IMR-90 (cell line): ENCODE measurements around the gene CDC42EP4. TPM values are rescaled to one million over a fixed set of nuclear protein-coding genes. Genes with fewer than 3 reads are reported as not detected.

Source experiments
- ATAC-seq: fragments of 200-7000 bp; cut with Tn5 transposase; 2 replicates; pipeline ENCODE4 v1.9.1; 2020; ENCODE audit warnings: low read depth, mild to moderate bottlenecking, moderate library complexity
- BruUV-seq: library from RNA; stranded (reverse); fragments of 400-500 nt; replicated peaks from 2 replicates; lab custom pipeline; 2021; lab: Mats Ljungman, UMichigan
- CTCF ChIA-PET: fragments of 300-600 bp; formaldehyde crosslinking; extraction: SDS; loops from one replicate; lab custom pipeline; 2021; ENCODE audit warnings: antibody characterized with exemption; lab: Yijun Ruan, JAX
- POLR2A ChIA-PET: fragments of 300-600 bp; sonication (Branson Sonifier 250); formaldehyde crosslinking; loops from one replicate; lab custom pipeline; 2022; ENCODE audit warnings: antibody characterized with exemption; ENCODE audit not compliant: unreplicated experiment; lab: Charles Lee
- DNase-seq: peaks from one replicate; pipeline ENCODE4 v3.0.0; 2013
- H2AFZ ChIP-seq: replicated peaks from 2 replicates; pipeline ENCODE3; 2013; ENCODE audit warnings: low read length, mild to moderate bottlenecking; ENCODE audit not compliant: poor library complexity
- H2AK5ac ChIP-seq: 2 replicates; pipeline ENCODE4 v1.6.1; 2013; ENCODE audit warnings: low read depth, low read length, inconsistent platforms
- H2AK9ac ChIP-seq: replicated peaks from 2 replicates; pipeline ENCODE3; 2013; ENCODE audit warnings: mild to moderate bottlenecking, low read depth, low read length, moderate library complexity; ENCODE audit not compliant: poor library complexity
- H2BK120ac ChIP-seq: 2 replicates; pipeline ENCODE4 v1.6.1; 2013; ENCODE audit warnings: low read depth, low read length, inconsistent platforms
- H2BK15ac ChIP-seq: 3 replicates; pipeline ENCODE4 v1.6.1; 2013; ENCODE audit warnings: low read depth, low read length, inconsistent platforms
- H2BK20ac ChIP-seq: 2 replicates; pipeline ENCODE4 v1.6.1; 2013; ENCODE audit warnings: low read depth, mild to moderate bottlenecking, inconsistent platforms, low read length, moderate library complexity
- H2BK5ac ChIP-seq: 2 replicates; pipeline ENCODE4 v1.6.1; 2013; ENCODE audit warnings: mild to moderate bottlenecking, low read depth, low read length, inconsistent platforms; ENCODE audit not compliant: poor library complexity, severe bottlenecking
- H3K14ac ChIP-seq: replicated peaks from 2 replicates; pipeline ENCODE4 v1.6.1; 2013; ENCODE audit warnings: low read depth, low read length, inconsistent platforms
- H3K18ac ChIP-seq: 2 replicates; pipeline ENCODE4 v1.6.1; 2013; ENCODE audit warnings: low read depth, low read length, control low read depth
- H3K23ac ChIP-seq: 2 replicates; pipeline ENCODE4 v1.6.1; 2013; ENCODE audit warnings: low read depth, low read length, inconsistent platforms
- H3K27ac ChIP-seq: 2 replicates; pipeline ENCODE4 v1.5.1; 2013; ENCODE audit warnings: mild to moderate bottlenecking, control low read depth, low read length; ENCODE audit not compliant: insufficient read depth
- H3K27me3 ChIP-seq: 2 replicates; pipeline ENCODE4 v1.6.1; 2013; ENCODE audit warnings: low read length; ENCODE audit not compliant: control insufficient read depth, insufficient read depth
- H3K36me3 ChIP-seq: 2 replicates; pipeline ENCODE4 v1.6.1; 2013; ENCODE audit warnings: low read length, mixed read lengths; ENCODE audit not compliant: control insufficient read depth, insufficient read depth
- H3K4ac ChIP-seq: 2 replicates; pipeline ENCODE4 v1.6.1; 2013; ENCODE audit warnings: low read depth, low read length, inconsistent platforms
- H3K4me1 ChIP-seq: 2 replicates; pipeline ENCODE4 v1.6.1; 2013; ENCODE audit warnings: low read length, mixed read lengths; ENCODE audit not compliant: control insufficient read depth, insufficient read depth
- H3K4me2 ChIP-seq: 2 replicates; pipeline ENCODE4 v1.6.1; 2013; ENCODE audit warnings: low read depth, mild to moderate bottlenecking, control low read depth, low read length, moderate library complexity
- H3K4me3 ChIP-seq: 2 replicates; pipeline ENCODE4 v1.5.1; 2013; ENCODE audit warnings: low read depth, mild to moderate bottlenecking, control low read depth, low read length, moderate library complexity; ENCODE audit not compliant: insufficient read depth
- H3K56ac ChIP-seq: 2 replicates; pipeline ENCODE4 v1.6.1; 2013; ENCODE audit warnings: low read length, inconsistent platforms; ENCODE audit not compliant: insufficient read depth; ENCODE audit errors: extremely low read depth
- H3K79me1 ChIP-seq, 2 experiments: 2 replicates each; pipeline ENCODE4 v1.6.1; 2013; ENCODE audit warnings: low read length in 2 of 2, inconsistent platforms in 1 of 2, low read depth in 1 of 2
- H3K9ac ChIP-seq: 2 replicates; pipeline ENCODE4 v1.6.1; 2013; ENCODE audit warnings: low read depth, low read length, control low read depth
- H3K9me1 ChIP-seq: 2 replicates; pipeline ENCODE4 v1.6.1; 2013; ENCODE audit warnings: low read length, inconsistent platforms; ENCODE audit not compliant: insufficient read depth
- H3K9me3 ChIP-seq: 2 replicates; pipeline ENCODE4 v1.6.1; 2013; ENCODE audit warnings: low read length; ENCODE audit not compliant: control insufficient read depth, insufficient read depth
- H4K20me1 ChIP-seq: 2 replicates; pipeline ENCODE4 v1.6.1; 2013; ENCODE audit warnings: low read length, inconsistent platforms; ENCODE audit not compliant: insufficient read depth
- H4K5ac ChIP-seq: 2 replicates; pipeline ENCODE4 v1.6.1; 2013; ENCODE audit warnings: mild to moderate bottlenecking, low read depth, low read length, control low read depth
- H4K8ac ChIP-seq, 2 experiments: 2 replicates each; pipeline ENCODE4 v1.6.1; 2013; ENCODE audit warnings: low read depth in 2 of 2, low read length in 2 of 2, control low read depth in 1 of 2, inconsistent platforms in 1 of 2
- H4K91ac ChIP-seq: 2 replicates; pipeline ENCODE4 v1.6.1; 2013; ENCODE audit warnings: low read depth, low read length, inconsistent platforms; ENCODE audit not compliant: insufficient read depth
- BHLHE40 ChIP-seq: fragments of 150-350 bp; IDR thresholded peaks from 2 replicates; pipeline ENCODE4 v1.6.1; 2016; ENCODE audit warnings: mild to moderate bottlenecking, low read depth, low read length
- CEBPB ChIP-seq: IDR thresholded peaks from 2 replicates; pipeline ENCODE4 v1.6.1; 2012; ENCODE audit warnings: low read depth, low read length, improper control_type of control experiment
- CHD1 ChIP-seq: IDR thresholded peaks from 2 replicates; pipeline ENCODE4 v1.6.1; 2012; ENCODE audit warnings: low read depth, low read length, improper control_type of control experiment
- FOS ChIP-seq: fragments of 150-350 bp; IDR thresholded peaks from 2 replicates; pipeline ENCODE4 v1.6.1; 2016; ENCODE audit warnings: low read depth, low read length
- MAFK ChIP-seq: IDR thresholded peaks from 2 replicates; pipeline ENCODE4 v1.6.1; 2012; ENCODE audit warnings: low read depth, low read length, improper control_type of control experiment
- MAZ ChIP-seq: IDR thresholded peaks from 2 replicates; pipeline ENCODE4 v1.6.1; 2012; ENCODE audit warnings: low read depth, mild to moderate bottlenecking, low read length, improper control_type of control experiment, moderate library complexity, borderline replicate concordance
- MXI1 ChIP-seq: IDR thresholded peaks from 2 replicates; pipeline ENCODE4 v1.6.1; 2012; ENCODE audit warnings: low read depth, mild to moderate bottlenecking, low read length, moderate library complexity, borderline replicate concordance
- NFE2L2 ChIP-seq: fragments of 150-350 bp; IDR thresholded peaks from 2 replicates; pipeline ENCODE4 v1.6.1; 2016; ENCODE audit warnings: low read depth, mild to moderate bottlenecking, low read length
- POLR2A ChIP-seq: IDR thresholded peaks from 2 replicates; pipeline ENCODE4 v1.6.1; 2012; ENCODE audit warnings: mild to moderate bottlenecking, low read depth, low read length
- RAD21 ChIP-seq: IDR thresholded peaks from 2 replicates; pipeline ENCODE4 v1.6.1; 2012; ENCODE audit warnings: low read length, improper control_type of control experiment
- RCOR1 ChIP-seq: IDR thresholded peaks from 2 replicates; pipeline ENCODE4 v1.6.1; 2012; ENCODE audit warnings: mild to moderate bottlenecking, low read length, improper control_type of control experiment; ENCODE audit not compliant: insufficient replicate concordance
- RFX5 ChIP-seq: IDR thresholded peaks from 2 replicates; pipeline ENCODE4 v1.8.0; 2012; ENCODE audit warnings: low read depth, mild to moderate bottlenecking, low read length, moderate library complexity
- SMC3 ChIP-seq: fragments of 150-350 bp; IDR thresholded peaks from 2 replicates; pipeline ENCODE4 v1.6.1; 2016; ENCODE audit warnings: low read depth, mild to moderate bottlenecking, antibody characterized with exemption, low read length, moderate library complexity
- WGBS, 2 experiments: methylation state at CpG; one replicate each; pipeline versions ENCODE4 v1.1.5 to v1.1.7; 2013; ENCODE audit warnings: missing lambda C conversion rate in 2 of 2; ENCODE audit not compliant: insufficient read length in 1 of 2; ENCODE audit errors: extremely low coverage in 2 of 2; 5-methylcytosine and 5-hydroxymethylcytosine counted together
- dilution Hi-C: fragments of 300-500 bp; cut with HindIII; formaldehyde crosslinking; loops from one replicate; pipeline ENCODE4 v1.14.3; 2018; ENCODE audit warnings: low sequenced_read_pairs; ENCODE audit not compliant: unreplicated experiment
- in situ Hi-C: fragments of 300-500 bp; cut with MboI; formaldehyde crosslinking; loops from 3 replicates; pipeline ENCODE4 v1.14.3; 2019; ENCODE audit warnings: low sequenced_read_pairs, inconsistent platforms, mixed read lengths
- intact Hi-C: fragments of 100-400 bp; cut with micrococcal nuclease; formaldehyde crosslinking; loops from 2 replicates; pipeline ENCODE4 v1.10.0; 2022
- polyA plus RNA-seq, 3 experiments: library from polyadenylated mRNA; depleted of rRNA; stranded (reverse); fragments of >200 nt; gene quantifications; 2 replicates each; pipeline ENCODE4 v1.2.3, GENCODE V29; 2012; ENCODE audit warnings: low replicate concordance in 1 of 3
- total RNA-seq: library from RNA; depleted of rRNA; stranded (reverse); fragments of >200 nt; gene quantifications from 2 replicates; pipeline ENCODE4 v1.2.3, GENCODE V29; 2012
- TF ChIP-seq, protein P1 (sequence below): fragments of 150-350 bp; IDR thresholded peaks from 2 replicates; pipeline ENCODE4 v1.6.1; 2017; ENCODE audit warnings: mild to moderate bottlenecking, antibody characterized with exemption, low read length, low read depth
- TF ChIP-seq, protein P2 (sequence below): conservative IDR thresholded peaks from 2 replicates; pipeline ENCODE4 v1.5.1; 2012; ENCODE audit warnings: mild to moderate bottlenecking, low read depth, low read length, improper control_type of control experiment
- TF ChIP-seq, protein P3 (sequence below): fragments of 150-350 bp; IDR thresholded peaks from 2 replicates; pipeline ENCODE4 v1.6.1; 2016; ENCODE audit warnings: low read depth, mild to moderate bottlenecking, low read length, moderate library complexity, borderline replicate concordance

CDC42EP4 gene
- total and polyA plus RNA-seq, 2 of the 4 experiments (the other 2 are of a cell fraction) = 14.3 to 25.8 TPM

DNA sequence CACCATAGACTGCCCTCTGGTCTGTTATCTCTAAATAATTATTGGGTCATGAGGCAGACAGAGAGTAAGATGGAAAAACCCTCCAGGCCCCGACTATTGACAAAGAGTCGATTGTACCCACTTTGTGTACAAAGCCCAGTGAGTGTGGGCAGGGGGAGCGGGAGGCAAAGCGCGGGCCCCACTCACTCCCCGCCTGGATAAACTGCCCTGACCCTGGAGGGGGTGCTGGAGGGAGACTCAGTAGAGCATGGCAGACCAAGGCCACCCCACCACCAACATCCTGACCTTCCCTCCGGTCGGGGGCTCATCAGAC is 38.9 kb downstream of the CDC42EP4 start:
- ChIA-PET POLR2A (no interaction called here), CTCF (no interaction called here)

More for the DNA sequence above, 38.9 kb downstream of the CDC42EP4 start:
- Histone ChIP-seq H3K27ac (no peak overlapping the region), H3K23ac (no peak overlapping the region), H3K27me3 (no peaks in the 10 kb centered on the region), H3K18ac (no peak overlapping the region), H2BK15ac (no peak overlapping the region), H4K5ac (no peak overlapping the region), H3K9me1 (no peaks in the 10 kb centered on the region), H2BK20ac (no peak overlapping the region), H3K4ac (no peak overlapping the region), H3K79me1 (no peaks in the 10 kb centered on the region), H3K9me3 (peaks cover 3% of the 10 kb centered on the region), H4K91ac (no peak overlapping the region), H2AK9ac (no peak overlapping the region), H2AFZ (no peak overlapping the region), H4K20me1 (no peaks in the 10 kb centered on the region), H3K4me3 (no peak overlapping the region), H3K56ac (no peak overlapping the region), H4K8ac (no peak overlapping the region), H2BK5ac (no peak overlapping the region), H3K14ac (no peak overlapping the region), H2AK5ac (no peak overlapping the region), H2BK120ac (no peak overlapping the region), H3K4me1 (no peaks in the 10 kb centered on the region), H3K4me2 (no peak overlapping the region), H3K36me3 (no peaks in the 10 kb centered on the region), H3K9ac (no peak overlapping the region)
- WGBS, 2 experiments = no CpG with 5 or more reads among the region's 8 CpGs
- in situ Hi-C loops = loop anchor here (25.0 kb wide), 2 partner anchors 264 to 914 kb away; no protein-coding TSS in a partner anchor
- ATAC-seq (no peak), DNase-seq (no peak)
- no peak for TF ChIP-seq RCOR1
- no peak for TF ChIP-seq RFX5
- TF ChIP-seq, protein P1, sequence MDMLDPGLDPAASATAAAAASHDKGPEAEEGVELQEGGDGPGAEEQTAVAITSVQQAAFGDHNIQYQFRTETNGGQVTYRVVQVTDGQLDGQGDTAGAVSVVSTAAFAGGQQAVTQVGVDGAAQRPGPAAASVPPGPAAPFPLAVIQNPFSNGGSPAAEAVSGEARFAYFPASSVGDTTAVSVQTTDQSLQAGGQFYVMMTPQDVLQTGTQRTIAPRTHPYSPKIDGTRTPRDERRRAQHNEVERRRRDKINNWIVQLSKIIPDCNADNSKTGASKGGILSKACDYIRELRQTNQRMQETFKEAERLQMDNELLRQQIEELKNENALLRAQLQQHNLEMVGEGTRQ = no peak
- TF ChIP-seq, protein P2, sequence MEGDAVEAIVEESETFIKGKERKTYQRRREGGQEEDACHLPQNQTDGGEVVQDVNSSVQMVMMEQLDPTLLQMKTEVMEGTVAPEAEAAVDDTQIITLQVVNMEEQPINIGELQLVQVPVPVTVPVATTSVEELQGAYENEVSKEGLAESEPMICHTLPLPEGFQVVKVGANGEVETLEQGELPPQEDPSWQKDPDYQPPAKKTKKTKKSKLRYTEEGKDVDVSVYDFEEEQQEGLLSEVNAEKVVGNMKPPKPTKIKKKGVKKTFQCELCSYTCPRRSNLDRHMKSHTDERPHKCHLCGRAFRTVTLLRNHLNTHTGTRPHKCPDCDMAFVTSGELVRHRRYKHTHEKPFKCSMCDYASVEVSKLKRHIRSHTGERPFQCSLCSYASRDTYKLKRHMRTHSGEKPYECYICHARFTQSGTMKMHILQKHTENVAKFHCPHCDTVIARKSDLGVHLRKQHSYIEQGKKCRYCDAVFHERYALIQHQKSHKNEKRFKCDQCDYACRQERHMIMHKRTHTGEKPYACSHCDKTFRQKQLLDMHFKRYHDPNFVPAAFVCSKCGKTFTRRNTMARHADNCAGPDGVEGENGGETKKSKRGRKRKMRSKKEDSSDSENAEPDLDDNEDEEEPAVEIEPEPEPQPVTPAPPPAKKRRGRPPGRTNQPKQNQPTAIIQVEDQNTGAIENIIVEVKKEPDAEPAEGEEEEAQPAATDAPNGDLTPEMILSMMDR = no peak
- no peak for TF ChIP-seq MAFK
- no peak for TF ChIP-seq MXI1
- TF ChIP-seq FOS = no peak
- no peak for TF ChIP-seq MAZ
- TF ChIP-seq SMC3 = no peak
- no peak for TF ChIP-seq NFE2L2
- TF ChIP-seq, protein P3, sequence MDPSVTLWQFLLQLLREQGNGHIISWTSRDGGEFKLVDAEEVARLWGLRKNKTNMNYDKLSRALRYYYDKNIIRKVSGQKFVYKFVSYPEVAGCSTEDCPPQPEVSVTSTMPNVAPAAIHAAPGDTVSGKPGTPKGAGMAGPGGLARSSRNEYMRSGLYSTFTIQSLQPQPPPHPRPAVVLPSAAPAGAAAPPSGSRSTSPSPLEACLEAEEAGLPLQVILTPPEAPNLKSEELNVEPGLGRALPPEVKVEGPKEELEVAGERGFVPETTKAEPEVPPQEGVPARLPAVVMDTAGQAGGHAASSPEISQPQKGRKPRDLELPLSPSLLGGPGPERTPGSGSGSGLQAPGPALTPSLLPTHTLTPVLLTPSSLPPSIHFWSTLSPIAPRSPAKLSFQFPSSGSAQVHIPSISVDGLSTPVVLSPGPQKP = no peak
- no peak for TF ChIP-seq CHD1
- TF ChIP-seq BHLHE40 = no peak
- no peak for TF ChIP-seq CEBPB
- no peak for TF ChIP-seq RAD21
- TF ChIP-seq POLR2A = no peak
- intact Hi-C loops = no loop called here
- dilution Hi-C loops = no loop called here
- BruUV-seq = no TSS peak
